GM10248 (cell line): ENCODE data around the gene LCP2.

Experiments
- CTCF ChIA-PET: fragments of 300-600 bp; sonication (Branson Sonifier 250); formaldehyde crosslinking; extraction: SDS; loops from one replicate; lab custom pipeline; 2021; ENCODE audit warnings: antibody characterized with exemption; lab: Yijun Ruan, JAX
- POLR2A ChIA-PET: fragments of 350-650 bp; sonication (Branson Sonifier 250); formaldehyde crosslinking; extraction: SDS; loops from one replicate; lab custom pipeline; 2020; ENCODE audit warnings: antibody characterized with exemption; lab: Yijun Ruan, JAX
- DNase-seq: peaks from one replicate; pipeline ENCODE4 v3.0.0; 2012; ENCODE audit errors: extremely low spot score
- CTCF ChIP-seq: IDR thresholded peaks from 2 replicates; pipeline ENCODE4 v1.5.1; 2012; ENCODE audit warnings: mild to moderate bottlenecking, low read depth; ENCODE audit errors: extremely low read depth, missing control alignments, control extremely low read depth

Gene LCP2

GRCh38 chr5:170327168-170327567 lies 29.6 kb upstream of the LCP2 start:
- CTCF ChIA-PET = interaction anchor here (0.9 to 3.7 kb wide), 9 partner anchors 10 to 101 kb away, joined by 3 to 23 read pairs (median 4); partner anchors contain the start of gene LCP2
- no peak for TF ChIP-seq CTCF
- no peak for DNase-seq
- POLR2A ChIA-PET = no interaction called here

- DNase-seq = no peak
- POLR2A ChIA-PET = no interaction called here
- TF ChIP-seq CTCF = no peak
- CTCF ChIA-PET = interaction anchor here (0.9 to 3.9 kb wide), 6 partner anchors 8 to 99 kb away, joined by 3 to 18 read pairs (median 4); no protein-coding TSS in a partner anchor
Observed at GRCh38 chr5:170319301-170319700, 21.7 kb upstream of the LCP2 start.

GRCh38 chr5:170317499-170317898 lies 19.9 kb upstream of the LCP2 start:
- ChIA-PET CTCF (interaction anchor here (1.1 to 3.9 kb wide), 4 partner anchors 10 to 25 kb away, joined by 3 to 18 read pairs (median 10); no protein-coding TSS in a partner anchor), POLR2A (no interaction called here)

GRCh38 chr5:170316937-170317336 lies 19.4 kb upstream of the LCP2 start:
- DNase-seq = no peak
- ChIA-PET POLR2A (no interaction called here), CTCF (interaction anchor here (0.8 to 3.9 kb wide), 5 partner anchors 11 to 50 kb away, joined by 3 to 18 read pairs (median 4); no protein-coding TSS in a partner anchor)
- no peak for TF ChIP-seq CTCF

More at GRCh38 chr5:170317499-170317898, 19.9 kb upstream of the LCP2 start:
- no peak for DNase-seq
- TF ChIP-seq CTCF = no peak

GRCh38 chr5:170315154-170315553 lies 17.6 kb upstream of the LCP2 start:
- no peak for TF ChIP-seq CTCF
- ChIA-PET CTCF (interaction anchor here (0.7 to 1.5 kb wide), 3 partner anchors 12 to 23 kb away, joined by 3 to 4 read pairs (median 3); partner anchors contain the start of gene LCP2), POLR2A (no interaction called here)
- no peak for DNase-seq

GRCh38 chr5:170314541-170315095 lies 17.0 kb upstream of the LCP2 start:
- POLR2A ChIA-PET = no interaction called here
- TF ChIP-seq CTCF = no peak
- no peak for DNase-seq
- CTCF ChIA-PET = interaction anchor here (0.7 to 2.8 kb wide), 7 partner anchors 9 to 50 kb away, joined by 3 to 16 read pairs (median 3); no protein-coding TSS in a partner anchor
